ENCODE measurements around the gene BTBD7. TPM values are rescaled to one million over a fixed set of nuclear protein-coding genes. Genes with fewer than 3 reads are reported as not detected.

The BTBD7 gene
- total and polyA plus RNA-seq, 2 experiments from 2014 or later = 24.4 to 32.8 TPM

DNA sequence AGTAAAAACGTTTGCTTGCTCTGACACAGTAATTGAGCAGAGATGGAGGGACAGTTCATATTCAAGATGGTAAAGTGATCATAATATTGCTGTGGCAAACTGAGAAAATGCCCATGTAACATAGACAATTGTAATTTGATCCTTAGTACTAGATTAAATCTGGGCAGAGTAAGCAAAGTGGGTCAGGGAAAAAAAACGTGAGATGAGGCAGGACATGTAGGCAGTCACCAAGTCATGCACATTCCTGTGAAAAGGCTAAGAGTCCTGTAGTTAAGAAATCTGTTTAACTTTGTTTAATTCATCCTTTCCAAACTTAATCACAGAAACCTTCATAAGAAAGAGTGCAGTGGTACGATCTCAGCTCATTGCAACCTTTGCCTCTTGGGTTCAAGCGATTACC is 16.1 kb downstream of the BTBD7 start:
- H3F3A ChIP-seq (replicated peaks; ENCODE audit: low read depth) = no peaks in the 10 kb centered on the region
- H3K4me1 ChIP-seq (ENCODE audit: insufficient read depth) = peaks cover 24% of the 10 kb centered on the region
- H2AFZ ChIP-seq = no peak overlapping the region
- Mint-ChIP-seq H3K9me3 (no peaks in the 10 kb centered on the region), H3K27ac (0 out of 2 replicates have a peak overlapping the region, but pooled peaks have one; percentile 7), H3K36me3 (ENCODE audit: low read depth) (peaks cover 4% of the 10 kb centered on the region; the same call in 2 of the 3 replicates), H3K4me3 (no peak overlapping the region), H3K27me3 (ENCODE audit: insufficient read depth, low read depth, poor library complexity) (peaks cover 4% of the 10 kb centered on the region), H3K4me1 (peaks cover 30% of the 10 kb centered on the region)
- ATAC-seq (no peak), DNase-seq (ENCODE audit: low spot score) (no peak)
- H3K4me2 ChIP-seq = no peak overlapping the region
- no peaks in the 10 kb centered on the region; the same call in 1 of the 2 replicates for H3K36me3 ChIP-seq (ENCODE audit: insufficient read depth)
- TF ChIP-seq EZH2phosphoT487 (IDR thresholded peaks at IDR 0.05; ENCODE audit: unreplicated experiment) = no peak
- TF ChIP-seq ZNF331 (CRISPR knock-in tag; IDR thresholded peaks at IDR 0.05; ENCODE audit: low read depth) = no peak
- TF ChIP-seq NANOG (IDR thresholded peaks at IDR 0.05; ENCODE audit: borderline replicate concordance) = no peak
- no peak for TF ChIP-seq CTCF (conservative IDR thresholded peaks at IDR 0.05; ENCODE audit: low read depth in 2 of 2)
- no peak for TF ChIP-seq ZNF114 (CRISPR knock-in tag; IDR thresholded peaks at IDR 0.05)
- no peak for TF ChIP-seq EZH2 (IDR thresholded peaks at IDR 0.05; ENCODE audit: low read depth, unreplicated experiment)
- TF ChIP-seq STAT1 (IDR thresholded peaks at IDR 0.05; ENCODE audit: unreplicated experiment) = no peak
- TF ChIP-seq REST (IDR thresholded peaks at IDR 0.05; ENCODE audit: unreplicated experiment) = no peak
- H3K79me2 ChIP-seq (replicated peaks; ENCODE audit: insufficient read depth) = peaks cover 100% of the 10 kb centered on the region
- no peaks in the 10 kb centered on the region for H3K27me3 ChIP-seq (ENCODE audit: insufficient read depth)
- H3K4me3 ChIP-seq = no peak overlapping the region
- H3K9me2 ChIP-seq (ENCODE audit: insufficient read depth) = no peaks in the 10 kb centered on the region
- peaks cover 19% of the 10 kb centered on the region for H4K20me1 ChIP-seq (replicated peaks; ENCODE audit: insufficient read depth)
- H3K27ac ChIP-seq (ENCODE audit: low read depth) = no peak overlapping the region

GRCh38 chr14:93315575-93315974 is 17.3 kb downstream of the BTBD7 start:
- peaks cover 4% of the 10 kb centered on the region; the same call in 1 of the 3 replicates for H3K36me3 Mint-ChIP-seq (ENCODE audit: low read depth)
- Histone ChIP-seq H3K9me2 (ENCODE audit: insufficient read depth) (no peaks in the 10 kb centered on the region), H3K4me1 (ENCODE audit: insufficient read depth) (peaks cover 24% of the 10 kb centered on the region), H3F3A (replicated peaks; ENCODE audit: low read depth) (no peaks in the 10 kb centered on the region), H3K27me3 (ENCODE audit: insufficient read depth) (no peaks in the 10 kb centered on the region), H2AFZ (no peak overlapping the region), H3K4me2 (no peak overlapping the region), H3K79me2 (replicated peaks; ENCODE audit: insufficient read depth) (peaks cover 100% of the 10 kb centered on the region), H3K36me3 (ENCODE audit: insufficient read depth) (no peaks in the 10 kb centered on the region), H3K27ac (ENCODE audit: low read depth) (no peak overlapping the region), H4K20me1 (replicated peaks; ENCODE audit: insufficient read depth) (peaks cover 21% of the 10 kb centered on the region), H3K4me3 (no peak overlapping the region)
- H3K9me3 Mint-ChIP-seq = no peaks in the 10 kb centered on the region
- peaks cover 4% of the 10 kb centered on the region for H3K27me3 Mint-ChIP-seq (ENCODE audit: insufficient read depth, low read depth, poor library complexity)
- DNase-seq (ENCODE audit: low spot score) (no peak), ATAC-seq (no peak)
- no peak overlapping the region for H3K27ac Mint-ChIP-seq
- H3K4me3 Mint-ChIP-seq = no peak overlapping the region
- H3K4me1 Mint-ChIP-seq = peaks cover 30% of the 10 kb centered on the region
- TF ChIP-seq ZNF331 (CRISPR knock-in tag; IDR thresholded peaks at IDR 0.05; ENCODE audit: low read depth) (no peak), CTCF (conservative IDR thresholded peaks at IDR 0.05; ENCODE audit: low read depth in 2 of 2) (no peak), EZH2phosphoT487 (IDR thresholded peaks at IDR 0.05; ENCODE audit: unreplicated experiment) (no peak), STAT1 (IDR thresholded peaks at IDR 0.05; ENCODE audit: unreplicated experiment) (no peak), JUNB (IDR thresholded peaks at IDR 0.05; ENCODE audit: unreplicated experiment) (no peak), CREB1 (CRISPR knock-in tag; IDR thresholded peaks at IDR 0.05; ENCODE audit: low read depth) (no peak)

Data from GM23338 (cell line).